ENCODE data around the gene C7orf25. TPM values are rescaled to one million over a fixed set of nuclear protein-coding genes. Genes with fewer than 3 reads are reported as not detected.
"Not testable (repeated sequence)": the region's sequence is repeated elsewhere in the genome, so short reads cannot be mapped to it uniquely, and the experiment has no call there.

C7orf25 gene
- total RNA-seq, 6 donors from 2014 or later = 8.7 to 31.4 (median 10.4) TPM

DNA sequence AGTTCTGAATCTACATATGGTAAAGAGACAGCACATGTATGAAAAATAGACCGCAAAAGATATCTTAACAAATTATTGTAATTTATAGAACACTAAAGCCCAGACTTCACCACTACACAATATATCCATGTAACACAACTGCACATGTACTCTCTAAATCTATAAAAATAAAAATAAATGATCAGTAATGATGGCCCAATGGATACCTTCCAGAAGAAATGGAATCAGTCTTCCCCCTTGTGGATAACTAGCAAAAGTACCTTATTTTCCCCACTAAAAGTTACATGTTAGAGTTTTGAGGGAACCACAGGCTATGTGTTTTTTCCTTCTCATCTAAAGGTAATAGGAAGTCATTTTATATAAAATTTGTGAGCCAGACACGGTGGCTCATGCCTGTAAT is 25.7 kb downstream of the C7orf25 start:
- ATAC-seq (ENCODE audit: low FRiP score in 2 of 2) (no peak), DNase-seq (no peak)
- H3K4me3 ChIP-seq = no peak overlapping the region
- H3K4me1 ChIP-seq = peaks cover 5 to 36% (median 9%) of the 10 kb centered on the region in 4 donors
- no peaks in the 10 kb centered on the region for H3K36me3 ChIP-seq
- H3K9me3 ChIP-seq = no peaks in the 10 kb centered on the region
- H3K27me3 ChIP-seq = no peaks in the 10 kb centered on the region
- TF ChIP-seq POLR2AphosphoS5 (IDR thresholded peaks at IDR 0.05) = no peak
- TF ChIP-seq, protein P1, sequence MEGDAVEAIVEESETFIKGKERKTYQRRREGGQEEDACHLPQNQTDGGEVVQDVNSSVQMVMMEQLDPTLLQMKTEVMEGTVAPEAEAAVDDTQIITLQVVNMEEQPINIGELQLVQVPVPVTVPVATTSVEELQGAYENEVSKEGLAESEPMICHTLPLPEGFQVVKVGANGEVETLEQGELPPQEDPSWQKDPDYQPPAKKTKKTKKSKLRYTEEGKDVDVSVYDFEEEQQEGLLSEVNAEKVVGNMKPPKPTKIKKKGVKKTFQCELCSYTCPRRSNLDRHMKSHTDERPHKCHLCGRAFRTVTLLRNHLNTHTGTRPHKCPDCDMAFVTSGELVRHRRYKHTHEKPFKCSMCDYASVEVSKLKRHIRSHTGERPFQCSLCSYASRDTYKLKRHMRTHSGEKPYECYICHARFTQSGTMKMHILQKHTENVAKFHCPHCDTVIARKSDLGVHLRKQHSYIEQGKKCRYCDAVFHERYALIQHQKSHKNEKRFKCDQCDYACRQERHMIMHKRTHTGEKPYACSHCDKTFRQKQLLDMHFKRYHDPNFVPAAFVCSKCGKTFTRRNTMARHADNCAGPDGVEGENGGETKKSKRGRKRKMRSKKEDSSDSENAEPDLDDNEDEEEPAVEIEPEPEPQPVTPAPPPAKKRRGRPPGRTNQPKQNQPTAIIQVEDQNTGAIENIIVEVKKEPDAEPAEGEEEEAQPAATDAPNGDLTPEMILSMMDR (IDR thresholded peaks at IDR 0.05) = peak in 3 of 6 experiments; percentile 19 to 25 (median 20)
- 73 to 76% methylated on average over 2 of the region's 2 CpGs for WGBS, 2 donors
- H3K27ac ChIP-seq = peak overlapping the region in 1 of 4 donors; percentile 44

DNA sequence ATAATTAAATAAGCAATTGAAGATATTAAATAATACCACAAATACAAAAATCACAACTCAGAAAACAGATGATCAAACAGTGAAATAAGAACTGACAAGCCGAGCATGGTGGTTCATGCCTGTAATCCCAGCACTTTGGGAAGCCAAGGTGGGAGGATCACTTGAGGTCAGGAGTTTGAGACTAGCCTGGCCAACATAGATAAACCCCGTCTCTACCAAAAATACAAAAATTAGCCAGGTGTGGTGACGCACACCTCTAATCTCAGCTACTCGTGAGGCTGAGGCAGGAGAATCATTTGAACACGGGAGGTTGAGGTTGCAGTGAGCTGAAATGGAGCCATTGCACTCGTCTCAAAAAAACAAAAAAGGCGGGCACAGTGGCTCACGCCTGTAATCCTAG is 26.7 kb downstream of the C7orf25 start:
- not testable (repeated sequence) for H3K4me3 ChIP-seq; DNase-seq; H3K27ac ChIP-seq; H3K36me3 ChIP-seq; H3K27me3 ChIP-seq; ATAC-seq (ENCODE audit: low FRiP score in 2 of 2); H3K9me3 ChIP-seq
- 91 to 95% methylated on average over 8 of the region's 8 CpGs for WGBS, 2 donors
- H3K4me1 ChIP-seq = peaks cover 5 to 36% (median 9%) of the 10 kb centered on the region in 4 donors

DNA sequence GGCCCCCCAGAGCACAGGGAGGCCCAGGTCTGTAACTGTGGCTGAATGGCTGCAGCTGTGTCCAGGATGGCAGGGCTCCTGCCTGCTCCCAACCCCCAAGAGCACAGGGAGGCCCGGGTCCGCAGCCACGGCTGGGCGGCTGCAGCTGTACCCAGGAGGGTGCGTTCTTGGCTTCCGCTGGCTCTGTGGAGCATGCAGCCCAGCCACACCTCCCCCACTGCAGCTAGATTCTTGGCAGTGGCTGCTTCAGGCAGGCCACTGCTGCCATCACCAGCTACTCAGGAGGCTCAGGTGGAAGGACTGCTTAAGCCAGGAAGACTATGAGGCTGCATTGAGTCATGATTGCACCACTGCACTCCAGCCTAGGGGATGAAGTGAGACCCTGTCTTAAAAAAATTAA is 27.9 kb downstream of the C7orf25 start:
- TF ChIP-seq POLR2AphosphoS5 (IDR thresholded peaks at IDR 0.05) (no peak), EP300 (IDR thresholded peaks at IDR 0.05) (peak in 1 of 4 donors; percentile 71)
- Histone ChIP-seq H3K4me1 (peaks cover 5 to 32% (median 7%) of the 10 kb centered on the region in 4 donors), H3K36me3 (no peaks in the 10 kb centered on the region), H3K27ac (no peak overlapping the region), H3K27me3 (no peaks in the 10 kb centered on the region), H3K4me3 (no peak overlapping the region), H3K9me3 (no peaks in the 10 kb centered on the region)
- 86% methylated on average over 6 of the region's 6 CpGs; no CpG with 5 or more reads in 1 of the 2 donors for WGBS, 2 donors
- DNase-seq (peak; percentile 77 to 91), ATAC-seq (ENCODE audit: low FRiP score in 2 of 2) (peak in 1 of 2 donors; percentile 65)

DNA sequence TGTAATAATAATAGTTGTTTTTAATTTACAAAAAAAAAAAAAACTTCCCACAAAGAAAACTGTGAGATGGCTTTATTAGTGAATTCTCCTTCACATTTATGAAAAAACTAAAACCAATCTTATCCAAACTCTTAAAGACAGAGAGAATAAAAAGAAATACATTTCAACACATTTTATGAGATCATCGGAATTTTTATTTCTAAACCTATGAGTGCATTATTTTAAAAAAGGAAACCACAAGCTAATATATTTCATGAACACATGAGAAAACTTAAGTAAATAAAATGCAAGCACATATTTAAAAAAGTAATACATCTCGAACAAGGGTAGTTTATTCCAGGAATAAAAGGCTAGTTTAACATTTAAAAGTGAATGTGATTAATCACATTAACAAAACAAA is 31.5 kb downstream of the C7orf25 start:
- H3K27ac ChIP-seq = no peak overlapping the region
- TF ChIP-seq POLR2A (IDR thresholded peaks at IDR 0.05) = no peak
- no peaks in the 10 kb centered on the region for H3K36me3 ChIP-seq
- H3K9me3 ChIP-seq = no peaks in the 10 kb centered on the region
- ATAC-seq (ENCODE audit: low FRiP score in 2 of 2) (no peak), DNase-seq (no peak)
- WGBS, 2 donors = 75 to 77% methylated on average over 2 of the region's 2 CpGs
- H3K27me3 ChIP-seq = no peaks in the 10 kb centered on the region
- peaks cover 0 to 7% (median 2%) of the 10 kb centered on the region in 4 donors for H3K4me1 ChIP-seq
- no peak overlapping the region for H3K4me3 ChIP-seq

DNA sequence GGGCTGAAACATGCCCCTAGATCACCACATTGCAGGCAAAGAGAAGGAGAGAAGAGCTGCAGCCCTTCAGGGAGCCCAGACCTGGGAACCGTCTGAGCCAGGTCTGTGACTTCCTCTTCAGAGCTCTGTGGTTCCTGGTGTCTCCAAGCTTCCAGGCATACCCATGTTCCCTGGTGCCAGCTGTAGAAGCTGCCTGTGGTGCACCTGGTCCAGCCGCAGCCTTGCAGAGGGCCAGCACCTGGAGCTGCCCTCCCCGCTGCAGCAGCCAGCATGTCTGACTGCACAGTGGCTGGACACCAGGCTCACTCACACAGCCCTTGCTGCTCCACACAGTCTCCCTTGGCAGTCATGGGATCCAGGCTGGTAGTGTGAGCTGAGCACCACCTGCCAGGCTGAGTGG is 33.6 kb downstream of the C7orf25 start:
- TF ChIP-seq EP300 (IDR thresholded peaks at IDR 0.05) = no peak
- peak in 1 of 2 donors; percentile 42 for DNase-seq

DNA sequence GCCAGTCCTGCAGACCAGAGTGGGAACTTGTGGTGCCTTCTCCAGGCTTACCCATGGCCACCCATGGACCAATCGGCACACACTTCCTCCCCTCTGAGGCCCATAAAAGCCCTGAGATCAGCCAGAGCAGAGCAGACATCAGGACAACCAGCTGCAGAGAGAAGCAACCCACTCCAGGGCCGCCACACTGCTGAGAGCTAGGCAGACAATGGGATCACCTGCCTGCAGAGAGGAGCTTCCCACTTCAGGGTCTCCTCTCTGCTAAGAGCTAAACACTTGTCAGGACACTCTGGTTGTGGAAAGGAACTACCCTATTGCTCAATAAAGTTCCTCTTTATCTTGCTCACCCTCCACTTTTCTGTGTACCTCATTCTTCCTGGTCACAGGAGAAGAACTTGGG is 34.0 kb downstream of the C7orf25 start:
- DNase-seq = peak in 1 of 2 donors; percentile 30
- Histone ChIP-seq H3K4me3 (no peak overlapping the region), H3K9me3 (no peaks in the 10 kb centered on the region), H3K4me1 (no peaks in the 10 kb centered on the region), H3K27ac (peak overlapping the region in 1 of 4 donors; percentile 77), H3K36me3 (no peaks in the 10 kb centered on the region), H3K27me3 (no peaks in the 10 kb centered on the region)
- TF ChIP-seq POLR2AphosphoS5 (IDR thresholded peaks at IDR 0.05) (no peak), EP300 (IDR thresholded peaks at IDR 0.05) (no peak), POLR2A (IDR thresholded peaks at IDR 0.05) (no peak)
- TF ChIP-seq, protein P1 (IDR thresholded peaks at IDR 0.05) = no peak
- WGBS, 2 donors = 29 to 70% methylated on average over 1 to 2 of the region's 2 CpGs
- ATAC-seq (ENCODE audit: low FRiP score in 2 of 2) = peak; percentile 46 to 67

More for the DNA sequence above, 33.6 kb downstream of the C7orf25 start:
- H3K4me1 ChIP-seq = peaks cover 0 to under 1% (median 0%) of the 10 kb centered on the region in 4 donors
- peak overlapping the region in 2 of 4 donors; percentile 8 to 77 for H3K27ac ChIP-seq
- H3K27me3 ChIP-seq = no peaks in the 10 kb centered on the region
- WGBS, 2 donors = 60% methylated on average over 2 of the region's 3 CpGs; no CpG with 5 or more reads in 1 of the 2 donors
- H3K9me3 ChIP-seq = no peaks in the 10 kb centered on the region
- no peaks in the 10 kb centered on the region for H3K36me3 ChIP-seq
- no peak overlapping the region for H3K4me3 ChIP-seq
- ATAC-seq (ENCODE audit: low FRiP score in 2 of 2) = peak; percentile 28 to 34
